Measurements from ENCODE around the gene VDAC2. TPM values are rescaled to one million over a fixed set of nuclear protein-coding genes. Genes with fewer than 3 reads are reported as not detected.
A peak's percentile ranks its signal among the peaks of the same experiment; 100 is the strongest.

The VDAC2 gene
- total RNA-seq, 6 experiments from 2014 or later: 48.3 to 92.7 (median 70.2) TPM

DNA sequence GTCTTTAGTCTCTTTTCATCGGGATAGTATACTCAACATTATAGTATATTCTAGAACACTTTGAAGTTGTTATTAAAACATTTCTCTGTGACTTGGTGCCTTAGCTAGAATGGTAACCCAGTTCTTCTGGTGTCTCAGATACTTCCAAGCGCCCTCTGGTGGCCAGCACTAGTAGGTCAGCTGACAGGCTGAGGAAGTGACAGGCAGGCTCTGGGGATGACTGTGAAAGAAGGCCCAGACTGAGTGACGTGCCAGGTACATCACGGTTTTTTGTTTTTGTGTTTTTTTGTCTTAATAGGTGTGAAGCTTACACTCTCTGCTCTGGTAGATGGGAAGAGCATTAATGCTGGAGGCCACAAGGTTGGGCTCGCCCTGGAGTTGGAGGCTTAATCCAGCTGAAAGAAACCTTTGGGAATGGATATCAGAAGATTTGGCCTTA lies 20.0 kb downstream of the VDAC2 start:
- Histone ChIP-seq H3K27ac (no peak overlapping the region), H3K9me3 (no peaks in the 10 kb centered on the region), H3K27me3 (no peaks in the 10 kb centered on the region), H3K4me3 (no peak overlapping the region), H3K36me3 (peaks cover 2 to 35% (median 15%) of the 10 kb centered on the region in 4 donors), H3K4me1 (no peaks in the 10 kb centered on the region)
- DNase-seq (peak; percentile 86 to 89 (median 88)), ATAC-seq (peak; percentile 28 to 48 (median 38))
- TF ChIP-seq, protein P1, sequence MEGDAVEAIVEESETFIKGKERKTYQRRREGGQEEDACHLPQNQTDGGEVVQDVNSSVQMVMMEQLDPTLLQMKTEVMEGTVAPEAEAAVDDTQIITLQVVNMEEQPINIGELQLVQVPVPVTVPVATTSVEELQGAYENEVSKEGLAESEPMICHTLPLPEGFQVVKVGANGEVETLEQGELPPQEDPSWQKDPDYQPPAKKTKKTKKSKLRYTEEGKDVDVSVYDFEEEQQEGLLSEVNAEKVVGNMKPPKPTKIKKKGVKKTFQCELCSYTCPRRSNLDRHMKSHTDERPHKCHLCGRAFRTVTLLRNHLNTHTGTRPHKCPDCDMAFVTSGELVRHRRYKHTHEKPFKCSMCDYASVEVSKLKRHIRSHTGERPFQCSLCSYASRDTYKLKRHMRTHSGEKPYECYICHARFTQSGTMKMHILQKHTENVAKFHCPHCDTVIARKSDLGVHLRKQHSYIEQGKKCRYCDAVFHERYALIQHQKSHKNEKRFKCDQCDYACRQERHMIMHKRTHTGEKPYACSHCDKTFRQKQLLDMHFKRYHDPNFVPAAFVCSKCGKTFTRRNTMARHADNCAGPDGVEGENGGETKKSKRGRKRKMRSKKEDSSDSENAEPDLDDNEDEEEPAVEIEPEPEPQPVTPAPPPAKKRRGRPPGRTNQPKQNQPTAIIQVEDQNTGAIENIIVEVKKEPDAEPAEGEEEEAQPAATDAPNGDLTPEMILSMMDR (IDR thresholded peaks at IDR 0.05): peak; percentile 87 to 93 (median 92)
- no peak for TF ChIP-seq POLR2A (IDR thresholded peaks at IDR 0.05)
- WGBS (ENCODE audit: insufficient coverage, low coverage, low lambda C conversion rate, missing lambda C conversion rate): 26% methylated on average over 5 of the region's 5 CpGs
- intact Hi-C loops (cut with DNase I): loop anchor here (5.0 to 10.0 kb wide), 3 partner anchors 46 to 126 kb away; partner anchors contain the start of gene SAMD8 (in 1 of the 2)

DNA sequence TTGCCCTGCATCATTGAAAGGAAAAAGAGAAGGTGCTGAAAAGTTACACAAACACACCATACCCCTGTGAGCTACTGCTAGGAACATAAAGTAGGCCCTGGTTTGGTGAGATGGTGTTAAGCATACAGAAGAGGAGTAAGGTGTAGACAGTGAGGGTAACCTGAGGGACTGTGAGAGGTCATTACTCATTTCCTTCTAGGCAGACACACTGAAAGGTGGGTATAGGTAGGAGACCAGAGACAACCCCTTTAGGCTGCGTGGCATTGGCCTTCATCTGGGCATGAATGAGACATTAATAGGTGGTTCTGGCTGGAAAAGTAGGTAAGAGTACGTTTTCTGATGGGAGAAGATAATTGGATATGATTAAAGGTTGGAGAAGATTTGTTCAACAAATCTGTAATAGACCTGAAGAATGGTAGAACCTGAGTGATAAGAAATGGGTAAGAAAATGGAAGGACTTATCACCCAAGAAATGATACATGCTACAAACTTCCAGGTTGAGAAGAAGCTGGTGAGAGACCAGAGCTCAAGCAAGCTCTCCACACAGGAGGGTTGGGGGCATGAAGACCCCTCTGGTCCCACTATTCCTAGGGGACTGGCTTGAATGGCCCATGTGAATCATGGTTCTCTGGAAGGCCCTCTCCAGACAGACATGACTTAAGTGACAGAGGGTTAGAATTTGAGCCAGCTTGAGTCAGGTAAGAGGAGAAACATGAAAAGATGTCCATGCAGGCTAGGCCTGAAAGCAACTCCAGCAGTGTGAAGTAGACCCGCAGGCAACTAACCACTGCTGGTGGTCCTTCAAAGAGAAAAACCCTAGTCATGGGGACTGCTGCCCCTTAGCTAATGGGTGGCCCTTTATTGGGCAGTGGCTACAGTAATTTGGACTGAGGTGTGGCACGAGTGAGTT lies 21.3 kb downstream of the VDAC2 start:
- no peaks in the 10 kb centered on the region for H3K9me3 ChIP-seq
- no peaks in the 10 kb centered on the region for H3K27me3 ChIP-seq
- peaks cover 2 to 31% (median 15%) of the 10 kb centered on the region in 4 donors for H3K36me3 ChIP-seq
- H3K27ac ChIP-seq: no peak overlapping the region
- ATAC-seq: no peak
- no peak for DNase-seq
- peaks cover 0 to 8% (median under 1%) of the 10 kb centered on the region in 4 donors for H3K4me1 ChIP-seq
- TF ChIP-seq, protein P1 (IDR thresholded peaks at IDR 0.05): no peak
- TF ChIP-seq POLR2A (IDR thresholded peaks at IDR 0.05): no peak
- WGBS (ENCODE audit: insufficient coverage, low coverage, low lambda C conversion rate, missing lambda C conversion rate): 79% methylated on average over 3 of the region's 4 CpGs
- H3K4me3 ChIP-seq: no peak overlapping the region
- intact Hi-C loops (cut with DNase I): loop anchor here (5.0 to 10.0 kb wide), 3 partner anchors 47 to 127 kb away; partner anchors contain the start of gene SAMD8 (in 1 of the 2)

DNA sequence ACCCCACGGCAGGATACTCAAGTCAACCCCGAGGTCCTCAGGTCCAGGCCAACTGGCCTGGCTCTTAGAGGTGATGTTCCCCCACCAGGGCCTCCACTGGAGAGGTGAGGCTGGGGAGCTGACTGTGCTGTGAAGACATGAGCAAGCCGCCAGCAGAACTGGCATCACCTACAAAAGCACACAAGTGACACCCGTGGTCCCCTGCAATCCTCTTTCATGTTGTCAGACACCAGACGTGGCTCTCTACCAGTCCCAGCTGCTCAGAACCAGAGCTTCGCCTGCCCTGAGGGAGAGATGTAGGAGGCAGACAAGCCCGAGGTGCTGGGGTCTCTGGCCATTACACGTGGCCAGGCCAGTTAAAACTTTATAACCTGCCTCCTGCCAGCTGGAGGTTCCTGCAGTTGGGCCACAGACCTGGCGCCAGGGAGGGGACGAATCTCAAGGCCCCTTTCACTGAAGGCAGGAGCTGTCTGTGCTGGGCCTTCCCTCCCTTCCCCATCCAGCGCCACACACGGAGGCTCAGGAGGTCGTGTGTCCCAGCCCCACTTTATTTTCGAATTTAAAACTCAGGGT lies 22.9 kb downstream of the VDAC2 start:
- Histone ChIP-seq H3K9me3 (no peaks in the 10 kb centered on the region), H3K36me3 (peaks cover 2 to 31% (median 13%) of the 10 kb centered on the region in 4 donors), H3K4me3 (peak overlapping the region in 2 of 3 donors; percentile 22 to 25), H3K27me3 (no peaks in the 10 kb centered on the region), H3K27ac (peak overlapping the region in 1 of 3 donors; percentile 27), H3K4me1 (peaks cover 0 to 18% (median 5%) of the 10 kb centered on the region in 4 donors)
- DNase-seq (peak in 1 of 3 donors; percentile 46), ATAC-seq (no peak)
- intact Hi-C loops (cut with DNase I): loop anchor here (5.0 to 10.0 kb wide), 3 partner anchors 49 to 129 kb away; partner anchors contain the start of gene SAMD8 (in 1 of the 2)
- 13% methylated on average over 3 of the region's 14 CpGs for WGBS (ENCODE audit: insufficient coverage, low coverage, low lambda C conversion rate, missing lambda C conversion rate)
- TF ChIP-seq POLR2A (IDR thresholded peaks at IDR 0.05): no peak
- TF ChIP-seq, protein P1 (IDR thresholded peaks at IDR 0.05): no peak

DNA sequence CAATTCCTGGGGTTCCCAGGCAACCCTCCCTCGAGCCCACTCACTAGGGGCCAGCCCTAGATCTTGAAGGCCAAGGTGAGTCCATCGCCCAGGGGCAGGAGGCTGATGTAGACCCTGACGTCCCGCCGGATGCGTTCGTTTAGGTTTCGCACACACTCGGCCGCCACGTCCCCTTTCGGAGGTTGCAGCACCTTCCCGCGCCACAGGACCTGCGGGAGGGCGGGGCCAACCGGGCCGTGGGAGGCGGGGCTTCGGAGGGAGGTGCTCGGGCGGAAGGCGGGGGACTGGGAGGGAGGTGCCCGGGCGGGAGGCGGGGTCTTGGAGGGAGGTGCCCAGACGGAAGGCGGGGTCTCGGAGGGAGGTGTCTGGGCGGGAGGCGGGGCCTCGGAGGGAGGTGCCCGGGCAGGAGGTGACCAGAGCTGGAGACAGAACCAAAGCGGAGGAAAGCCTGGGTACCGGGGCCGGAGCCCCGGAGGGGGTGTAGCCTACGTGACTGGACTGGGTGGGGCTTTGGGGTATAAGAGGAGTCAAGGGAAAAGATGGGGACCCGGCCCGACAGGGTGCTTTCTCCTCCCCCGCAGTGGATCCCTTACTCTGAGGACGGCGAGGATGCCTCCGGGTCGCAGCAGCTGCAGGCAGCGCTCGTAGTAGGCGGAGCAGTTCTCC lies 23.6 kb downstream of the VDAC2 start:
- 0% methylated on average over 8 of the region's 48 CpGs for WGBS (ENCODE audit: insufficient coverage, low coverage, low lambda C conversion rate, missing lambda C conversion rate)
- TF ChIP-seq, protein P1 (IDR thresholded peaks at IDR 0.05): no peak
- peak; percentile 46 for TF ChIP-seq POLR2A (IDR thresholded peaks at IDR 0.05)
- intact Hi-C loops (cut with DNase I): loop anchor here (5.0 to 10.0 kb wide), 3 partner anchors 49 to 129 kb away; partner anchors contain the start of gene SAMD8 (in 1 of the 2)

More for the DNA sequence above, 23.6 kb downstream of the VDAC2 start:
- H3K36me3 ChIP-seq: peaks cover 2 to 27% (median 10%) of the 10 kb centered on the region in 4 donors
- no peaks in the 10 kb centered on the region for H3K27me3 ChIP-seq
- DNase-seq (peak; percentile 99), ATAC-seq (peak; percentile 81 to 88 (median 83))
- H3K9me3 ChIP-seq: no peaks in the 10 kb centered on the region
- peak overlapping the region; percentile 53 to 63 (median 63) for H3K27ac ChIP-seq
- peaks cover 0 to 18% (median 5%) of the 10 kb centered on the region in 4 donors for H3K4me1 ChIP-seq
- H3K4me3 ChIP-seq: peak overlapping the region; percentile 63 to 88 (median 84)
